GM12872 (cell line): ENCODE data around the gene ADRA2C.

Source experiments
- CTCF ChIP-seq: IDR thresholded peaks from 3 replicates; pipeline ENCODE4 v1.5.1; 2011; ENCODE audit warnings: low read depth, mild to moderate bottlenecking, low read length, moderate library complexity; ENCODE audit not compliant: insufficient read depth

Gene ADRA2C

DNA sequence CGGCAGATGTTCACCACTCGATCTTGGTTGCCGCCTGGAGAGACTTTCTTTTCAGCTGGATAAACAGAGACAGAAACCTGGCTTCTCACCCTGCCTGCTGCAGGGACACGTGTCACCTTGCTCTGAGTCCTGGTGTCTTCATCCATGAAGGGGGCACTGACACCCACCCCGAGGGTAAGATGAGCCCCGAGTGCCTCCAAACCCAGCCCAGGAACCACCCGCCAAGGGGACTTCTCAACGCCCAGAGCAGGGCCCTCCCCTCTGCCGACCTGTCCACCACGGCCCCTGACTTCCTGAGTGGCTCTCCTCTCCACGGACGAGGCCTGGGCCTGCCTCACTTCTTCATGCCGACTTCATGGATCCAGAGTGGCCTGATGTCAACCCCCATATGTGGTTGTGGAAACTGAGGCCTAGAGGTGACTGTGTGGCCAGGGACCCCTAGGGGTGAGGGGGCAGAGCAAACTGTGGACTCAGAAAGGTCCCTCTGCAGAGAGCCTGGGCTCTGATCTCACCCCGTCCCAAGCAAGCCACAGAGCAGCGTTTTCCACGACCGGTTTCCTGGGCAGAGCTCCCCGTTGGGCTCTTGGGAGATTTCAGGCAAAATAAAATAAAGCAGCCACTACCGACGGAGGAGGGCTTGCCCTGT, 5.1 kb downstream of the ADRA2C start:
- TF ChIP-seq CTCF = no peak

DNA sequence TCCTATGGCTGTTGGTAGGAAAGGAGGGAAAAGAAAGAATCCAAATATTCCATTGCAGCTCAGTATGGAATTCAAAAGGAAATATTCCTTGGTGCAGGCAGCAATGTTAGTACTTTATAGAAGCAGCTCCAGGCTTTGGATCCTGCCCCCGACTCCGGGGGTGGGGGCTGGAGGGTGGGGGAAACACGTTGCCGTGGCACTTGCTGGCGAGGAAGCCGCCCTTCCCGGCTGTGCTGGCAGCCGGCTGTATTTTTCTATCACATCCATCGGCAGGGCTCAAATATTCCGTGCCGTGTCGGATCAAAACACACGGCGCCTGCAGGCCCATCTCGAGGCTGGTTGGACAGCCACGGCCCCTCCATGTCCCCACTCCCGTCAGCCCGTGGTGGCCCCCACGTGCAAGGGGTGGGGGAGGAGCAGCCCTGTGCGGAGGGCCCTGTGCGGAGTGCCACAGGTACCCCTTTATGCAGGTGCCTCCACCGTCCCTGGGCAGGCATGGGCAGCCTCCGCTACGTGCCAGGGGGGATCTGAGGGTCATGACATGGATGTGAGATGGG, 5.8 kb downstream of the ADRA2C start:
- no peak for TF ChIP-seq CTCF

DNA sequence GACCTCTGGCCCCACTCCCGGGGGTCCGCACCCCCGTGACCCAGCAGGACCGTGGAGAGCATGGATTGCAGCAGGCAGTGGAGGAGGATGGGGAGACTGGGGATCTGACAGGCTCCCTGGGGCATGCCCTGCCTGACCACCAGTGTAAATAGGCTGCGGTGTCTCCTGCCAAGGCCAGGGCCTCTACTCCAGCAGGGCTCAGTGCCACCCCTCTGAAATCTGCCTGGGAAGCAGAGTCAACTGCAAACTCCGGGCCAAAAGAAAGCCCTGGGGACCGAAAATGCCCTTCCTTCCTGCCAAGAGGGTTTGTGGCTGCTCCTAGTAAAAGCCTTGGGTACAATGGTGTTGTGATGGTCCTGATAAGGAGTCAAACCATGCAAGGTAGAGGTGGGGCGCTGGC, 6.4 kb downstream of the ADRA2C start:
- no peak for TF ChIP-seq CTCF

DNA sequence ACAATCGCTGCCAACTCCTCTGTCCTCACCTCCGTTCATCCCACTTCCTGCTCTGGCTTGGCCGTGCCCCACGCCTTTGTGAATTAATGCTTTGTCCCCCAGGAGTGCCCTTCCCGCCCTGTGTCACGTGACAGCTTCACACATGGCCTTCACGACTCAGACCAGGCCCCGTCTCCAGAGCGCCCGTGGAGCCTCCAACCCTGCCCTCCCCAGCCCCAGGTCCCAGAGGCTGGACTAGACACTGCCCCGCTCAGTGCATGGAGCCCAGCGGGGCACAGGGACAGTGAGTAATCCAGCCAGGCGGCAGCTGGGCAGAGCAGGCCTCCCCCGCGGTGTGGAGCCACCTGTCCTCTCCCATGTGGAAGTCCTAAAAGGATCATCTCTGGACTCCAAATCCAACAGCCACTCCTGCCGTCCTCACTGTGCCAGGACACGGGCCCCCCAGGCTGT, 7.4 kb downstream of the ADRA2C start:
- no peak for TF ChIP-seq CTCF

DNA sequence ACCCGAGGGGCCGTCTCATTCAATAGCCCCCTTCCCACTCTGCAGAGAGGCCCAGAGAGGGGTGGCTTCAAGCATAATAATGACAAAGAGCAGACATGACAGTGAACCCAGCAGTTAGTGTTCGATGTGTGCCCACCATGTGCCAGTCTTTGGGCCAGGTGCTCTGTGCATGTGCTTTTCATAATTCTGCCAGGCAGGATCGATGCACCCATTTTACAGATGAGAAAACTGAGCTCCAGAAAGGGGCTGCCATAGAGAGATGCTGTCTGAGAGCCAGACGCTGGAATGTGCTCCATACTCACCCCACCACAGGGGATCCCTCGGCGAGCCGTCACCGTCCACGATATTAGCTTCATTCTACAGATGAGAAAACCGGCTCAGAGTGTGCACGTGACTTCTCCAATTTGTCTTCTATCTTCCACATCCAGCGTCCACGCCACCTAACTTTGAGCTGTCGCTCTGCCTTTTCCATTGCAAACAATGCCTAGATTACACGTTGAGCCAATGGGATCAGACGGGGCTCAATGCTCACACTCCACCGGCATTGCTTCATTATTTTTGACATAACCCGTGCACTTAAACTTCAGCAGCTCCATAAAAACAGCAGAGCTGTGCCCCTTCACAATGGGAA, 8.2 kb downstream of the ADRA2C start:
- no peak for TF ChIP-seq CTCF

- no peak for TF ChIP-seq CTCF
These were observed 8.8 kb downstream of the ADRA2C start for GRCh38 chr4:3775005-3775404.

DNA sequence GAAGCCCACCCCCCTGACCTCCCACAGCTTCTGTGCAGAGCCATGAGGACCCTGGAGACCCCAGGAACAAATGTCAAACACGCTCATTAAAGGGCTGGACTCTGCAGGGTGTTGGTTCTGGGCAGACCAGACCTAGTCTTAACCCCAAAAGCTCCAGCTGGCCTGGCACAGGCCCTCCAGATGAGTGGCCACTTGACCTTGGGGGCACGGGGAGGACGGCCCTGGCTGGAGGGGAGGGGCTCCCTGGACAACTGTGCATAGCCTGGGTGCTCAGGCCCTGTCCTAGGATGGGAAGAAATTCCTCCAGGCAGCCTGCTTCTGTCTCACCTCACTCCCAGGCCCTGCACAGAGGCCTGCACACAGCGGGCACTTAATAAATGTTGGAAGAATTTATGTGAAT, 9.4 kb downstream of the ADRA2C start:
- TF ChIP-seq CTCF = no peak
